NOMO-1 treated with dmso at 0.1 percent for 144 hours (cell line): ENCODE results near the gene TUT4.

Source experiments
- DNase-seq: peaks from one replicate; lab custom pipeline; 2025; ENCODE audit not compliant: unreplicated experiment; lab: John Stamatoyannopoulos, UW

TUT4 gene

GRCh38 chr1:52416811-52417210 is 136.1 kb downstream of the TUT4 start:
- no peak for DNase-seq

DNA sequence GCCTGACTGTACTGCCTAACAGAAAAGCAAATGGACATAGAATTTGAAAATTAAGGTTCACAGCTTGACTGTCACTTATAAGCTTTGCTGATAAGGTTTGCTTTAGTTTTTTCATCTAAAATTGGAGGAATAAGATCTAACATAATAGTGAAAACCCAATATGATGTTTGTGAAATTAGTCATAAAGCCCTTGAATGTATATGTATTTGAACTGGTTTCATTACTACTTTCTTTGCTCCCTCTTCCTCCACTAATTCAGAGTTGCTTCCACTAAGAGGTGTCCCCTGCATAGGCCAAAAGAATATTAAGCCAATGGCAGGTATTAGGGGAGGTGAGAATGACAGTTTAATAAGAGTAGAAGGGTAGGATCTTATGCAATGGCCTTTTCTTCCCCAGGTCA is 137.9 kb downstream of the TUT4 start:
- DNase-seq = no peak

DNA sequence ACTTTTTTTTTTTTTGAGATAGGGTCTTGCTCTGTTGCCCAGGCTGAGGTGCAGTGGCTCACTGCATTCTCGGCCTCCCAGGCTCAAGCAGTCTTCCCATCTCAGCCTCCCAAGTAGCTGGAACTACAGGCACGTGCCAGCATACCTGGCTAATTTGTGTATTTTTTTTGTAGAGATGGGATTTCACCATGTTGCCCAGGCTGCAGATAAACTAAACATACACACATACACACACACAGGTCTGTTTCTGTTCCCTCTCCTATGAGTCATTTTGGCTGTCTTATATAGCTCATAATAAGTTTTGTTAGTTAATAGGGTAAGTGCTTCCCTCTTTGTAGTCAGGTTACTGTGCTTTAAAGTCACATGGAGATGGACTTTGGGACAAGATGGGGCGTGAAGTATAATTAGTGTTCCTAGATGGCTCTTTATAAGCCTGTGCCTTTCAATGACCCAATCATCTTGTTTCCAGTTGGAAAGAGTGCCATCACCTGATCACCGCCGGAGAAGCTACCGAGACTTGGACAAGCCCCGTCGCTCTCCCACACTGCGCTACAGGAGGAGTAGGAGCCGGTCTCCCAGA is 139.4 kb downstream of the TUT4 start:
- no peak for DNase-seq

DNA sequence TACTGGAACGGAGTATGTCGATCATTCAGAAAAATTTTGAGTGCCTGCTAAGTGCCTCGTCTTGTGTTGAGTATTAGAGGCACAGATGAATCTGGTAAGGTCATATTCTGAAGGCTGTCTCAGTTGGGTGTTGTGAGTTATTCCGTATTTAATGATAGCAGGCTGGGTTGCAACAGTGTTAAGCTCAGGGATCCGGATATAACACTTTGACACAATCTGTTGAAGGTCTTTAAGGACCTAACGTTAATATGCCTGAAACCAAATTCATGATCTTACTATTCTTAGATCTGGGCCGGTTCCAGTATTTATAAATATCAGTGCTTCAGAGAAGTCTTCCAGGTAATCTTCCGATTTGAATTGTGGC is 147.9 kb downstream of the TUT4 start:
- DNase-seq = no peak

GRCh38 chr1:52404116-52404974 is 148.5 kb downstream of the TUT4 start, which contains the start of the genes ORC1 and PRPF38A:
ORC1 (minus strand) TSS chr1:52404423; CDS start chr1:52402223, 2,200 bp downstream.
PRPF38A (plus strand) TSS chr1:52404602; CDS start chr1:52404750, 148 bp downstream.
- peak; percentile 85 for DNase-seq

- DNase-seq = peak; percentile 82
Measured at GRCh38 chr1:52403566-52404115, 149.3 kb downstream of the TUT4 start.

- no peak for DNase-seq
Measured at GRCh38 chr1:52402860-52403240, 150.0 kb downstream of the TUT4 start.

DNA sequence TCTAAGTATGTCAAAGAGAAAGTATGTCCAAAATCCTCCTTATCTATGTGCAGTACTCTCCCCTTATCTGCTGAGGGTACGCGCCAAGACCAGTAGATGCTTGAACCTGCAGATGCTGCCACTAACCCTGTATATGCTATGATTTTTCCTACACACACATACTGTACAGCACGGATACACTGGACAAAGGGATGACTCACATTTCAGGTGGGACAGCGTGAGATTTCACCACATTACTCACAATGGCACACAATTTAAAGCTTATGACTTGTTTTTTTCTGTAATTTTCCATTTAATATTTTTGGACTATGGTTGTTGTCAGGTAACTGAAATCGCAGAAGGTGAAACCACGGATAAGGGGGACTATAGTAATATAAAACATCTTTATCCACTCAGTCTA is 152.8 kb downstream of the TUT4 start:
- DNase-seq = no peak

- DNase-seq = no peak
Measured at GRCh38 chr1:52399629-52400028, 153.3 kb downstream of the TUT4 start.

- no peak for DNase-seq
Measured at GRCh38 chr1:52393174-52393573, 159.7 kb downstream of the TUT4 start.

- no peak for DNase-seq
Measured at GRCh38 chr1:52386458-52386857, 166.4 kb downstream of the TUT4 start.

DNA sequence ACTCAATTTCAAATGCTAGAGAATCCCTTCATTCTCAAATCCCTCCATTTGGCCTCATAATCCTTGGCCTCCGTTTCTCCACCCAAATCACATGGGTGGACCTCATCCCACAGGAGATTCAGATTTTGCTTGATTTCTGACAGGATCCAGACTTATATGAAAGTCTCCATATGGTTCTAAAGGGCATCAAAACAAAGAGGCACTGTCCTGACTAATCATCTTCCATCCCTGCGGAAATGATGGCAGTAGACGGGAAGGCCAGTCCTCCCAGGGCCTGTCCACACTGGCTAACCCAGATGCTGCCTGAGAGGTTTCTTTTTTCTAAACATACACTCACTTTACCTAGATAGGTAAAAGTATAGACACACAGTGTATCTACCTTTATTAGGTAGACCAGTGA is 167.5 kb downstream of the TUT4 start:
- no peak for DNase-seq
